Activated T-cell treated with anti-CD3 and anti-CD28 coated beads, Interleukin-2, amount 50 U/mL, for 72 hours (primary cell): ENCODE data around the gene AKAP5. TPM values are rescaled to one million over a fixed set of nuclear protein-coding genes. Genes with fewer than 3 reads are reported as not detected.
A peak's percentile ranks its signal among the peaks of the same experiment; 100 is the strongest.
"Not testable (repeated sequence)": the region's sequence is repeated elsewhere in the genome, so short reads cannot be mapped to it uniquely, and the experiment has no call there.

Source experiments
- ATAC-seq, 2 donors: fragments of 150-1000 bp; cut with Tn5 transposase; replicated peaks in 1 of 2; 2 replicates each; pipeline ENCODE4 v1.10.0; 2021; ENCODE audit warnings: moderate library complexity in 2 of 2, mild to moderate bottlenecking in 1 of 2
- DNase-seq, 2 donors: peaks; one replicate each; pipeline ENCODE4 v3.0.0; 2021 to 2022; ENCODE audit warnings: mixed read lengths in 1 of 2
- H3K27ac Mint-ChIP-seq: one replicate; pipeline ENCODE4 v1.8.0; 2022; ENCODE audit warnings: mild to moderate bottlenecking, moderate library complexity, mixed read lengths
- H3K27me3 Mint-ChIP-seq: one replicate; pipeline ENCODE4 v1.8.0; 2022; ENCODE audit warnings: low read depth, mixed read lengths
- H3K36me3 Mint-ChIP-seq, 2 donors: one replicate each; pipeline ENCODE4 v1.8.0; 2022; ENCODE audit warnings: mixed read lengths in 2 of 2, mild to moderate bottlenecking in 1 of 2; ENCODE audit not compliant: insufficient read depth in 2 of 2
- H3K4me1 Mint-ChIP-seq: one replicate; pipeline ENCODE4 v1.8.0; 2022; ENCODE audit warnings: low read depth, mixed read lengths
- H3K4me3 Mint-ChIP-seq, 2 donors: one replicate each; pipeline ENCODE4 v1.8.0; 2022; ENCODE audit warnings: mild to moderate bottlenecking in 2 of 2, mixed read lengths in 2 of 2, moderate library complexity in 2 of 2
- H3K9me3 Mint-ChIP-seq, 2 donors: one replicate each; pipeline ENCODE4 v1.8.0; 2022; ENCODE audit warnings: mixed read lengths in 2 of 2
- total RNA-seq, 2 donors: library from RNA; stranded (reverse); gene quantifications; one replicate each; pipeline ENCODE4 v1.2.3, GENCODE V29; 2022

AKAP5 gene
- total RNA-seq, 2 donors from 2014 or later, result 1.2 to 1.9 TPM

DNA sequence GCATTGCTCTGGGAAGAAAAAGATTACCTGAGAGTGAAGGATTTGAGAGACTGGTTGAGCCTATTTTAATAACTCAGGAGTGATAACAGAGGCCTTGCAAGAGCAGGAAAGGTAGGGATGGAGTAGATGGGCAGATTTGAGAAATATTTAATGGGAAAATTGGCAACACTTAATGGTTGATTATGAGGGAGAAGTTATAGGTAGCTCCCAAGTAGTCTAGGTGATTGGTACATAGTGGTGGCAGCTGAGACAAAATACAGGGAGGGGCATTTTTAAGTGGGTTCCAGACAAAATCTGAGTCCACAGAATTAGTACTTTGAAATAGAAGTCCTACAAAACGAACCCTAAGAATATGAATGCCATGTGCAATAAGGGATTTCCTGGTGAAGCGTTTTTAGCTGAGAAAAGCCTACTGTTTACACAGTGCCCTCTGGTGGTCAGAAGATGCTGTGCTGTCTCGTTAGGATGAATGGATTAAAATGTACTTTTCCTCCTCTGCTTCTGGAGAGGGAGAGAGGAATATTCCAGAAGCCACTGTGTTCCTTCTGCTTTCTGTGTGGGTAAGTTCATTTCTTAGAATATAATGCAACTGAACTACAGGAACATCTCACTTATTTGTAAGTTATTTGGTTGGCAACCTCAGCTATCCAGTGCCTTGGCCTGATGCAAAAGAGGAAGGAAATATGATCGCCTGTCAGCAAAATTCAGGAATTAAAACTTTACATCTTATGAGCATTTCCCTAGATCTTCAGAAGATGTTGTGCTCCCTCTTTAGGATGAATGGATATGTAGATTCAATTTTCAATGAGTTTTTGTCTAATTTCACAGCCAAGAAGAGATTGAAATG, 45.7 kb downstream of the AKAP5 start:
- Mint-ChIP-seq H3K27ac (peak overlapping the region; percentile 72), H3K36me3 (peaks cover 0 to 4% of the 10 kb centered on the region in 2 donors), H3K4me3 (peak overlapping the region; percentile 86 to 93), H3K4me1 (peaks cover 77% of the 10 kb centered on the region), H3K9me3 (no peaks in the 10 kb centered on the region), H3K27me3 (no peaks in the 10 kb centered on the region)
- ATAC-seq, result no peak
- DNase-seq, result peak; percentile 62 to 67

DNA sequence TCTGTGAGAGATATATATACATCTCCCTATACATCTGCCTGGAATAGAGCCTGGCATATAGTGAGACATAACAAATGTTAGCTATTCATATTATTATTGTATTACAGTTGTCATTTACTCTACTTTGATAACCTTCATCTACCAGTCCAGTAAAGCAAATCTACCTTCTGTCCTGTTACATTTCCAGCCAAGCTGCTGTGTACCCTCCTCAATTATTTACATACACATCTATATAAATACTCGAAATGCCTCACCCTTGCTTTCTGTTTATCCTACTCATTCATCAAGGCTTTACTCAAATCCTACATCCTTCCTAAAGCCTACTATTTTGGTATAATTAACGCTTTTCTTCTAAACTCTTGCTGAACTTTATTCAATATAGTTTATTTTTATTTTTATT, 48.0 kb downstream of the AKAP5 start:
- ATAC-seq (no peak), DNase-seq (no peak)
- Mint-ChIP-seq H3K27me3 (no peaks in the 10 kb centered on the region), H3K4me1 (peaks cover 72% of the 10 kb centered on the region), H3K27ac (no peak overlapping the region), H3K36me3 (peaks cover 0 to 2% of the 10 kb centered on the region in 2 donors), H3K4me3 (no peak overlapping the region), H3K9me3 (no peaks in the 10 kb centered on the region)

GRCh38 chr14:64515053-64515452, 49.8 kb downstream of the AKAP5 start:
- no peak for ATAC-seq
- H3K9me3 Mint-ChIP-seq, result no peaks in the 10 kb centered on the region
- H3K4me1 Mint-ChIP-seq, result peaks cover 58% of the 10 kb centered on the region
- H3K27ac Mint-ChIP-seq, result no peak overlapping the region
- H3K4me3 Mint-ChIP-seq, result no peak overlapping the region
- DNase-seq, result no peak
- H3K36me3 Mint-ChIP-seq, result peaks cover 0 to 2% of the 10 kb centered on the region in 2 donors
- H3K27me3 Mint-ChIP-seq, result no peaks in the 10 kb centered on the region

DNA sequence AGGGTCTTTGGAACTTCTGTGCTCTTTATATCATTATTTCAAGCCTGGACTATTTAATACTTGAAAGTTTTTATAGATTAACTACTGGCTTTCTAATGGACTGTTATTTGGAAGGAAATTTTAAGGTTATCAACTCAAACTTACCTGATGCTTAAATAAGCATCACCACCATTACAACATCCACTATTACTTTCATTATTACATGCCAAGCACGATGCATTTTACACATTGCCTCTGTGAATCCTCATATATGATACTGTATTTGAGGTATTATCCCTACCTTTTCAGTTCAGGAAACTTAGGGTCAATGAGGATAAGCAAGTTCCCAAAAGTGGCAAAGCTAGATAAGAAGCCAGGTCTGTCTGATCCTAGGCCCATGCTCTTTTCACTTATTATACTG, 51.7 kb downstream of the AKAP5 start:
- DNase-seq, result no peak
- H3K27ac Mint-ChIP-seq, result peak overlapping the region; percentile 89
- peaks cover 0 to 2% of the 10 kb centered on the region in 2 donors for H3K36me3 Mint-ChIP-seq
- ATAC-seq, result no peak
- H3K4me1 Mint-ChIP-seq, result peaks cover 42% of the 10 kb centered on the region
- peak overlapping the region in 1 of 2 donors; percentile 65 for H3K4me3 Mint-ChIP-seq
- no peaks in the 10 kb centered on the region for H3K27me3 Mint-ChIP-seq
- H3K9me3 Mint-ChIP-seq, result no peaks in the 10 kb centered on the region

DNA sequence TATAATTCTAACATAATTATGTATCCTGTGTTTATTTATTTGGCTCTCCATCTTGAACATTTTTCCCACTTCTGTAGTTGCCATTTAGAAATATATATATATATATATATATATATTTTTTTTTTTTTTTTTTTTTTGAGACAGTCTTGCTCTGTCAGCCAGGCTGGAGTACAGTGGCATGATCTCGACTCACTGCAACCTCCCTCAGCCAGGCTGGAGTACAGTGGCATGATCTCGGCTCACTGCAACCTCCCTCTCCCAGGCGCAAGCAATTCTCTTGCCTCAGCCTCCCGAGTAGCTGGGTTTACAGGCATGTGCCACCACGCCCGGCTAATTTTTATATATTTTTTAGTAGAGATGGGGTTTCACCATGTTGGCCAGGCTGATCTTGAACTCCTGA, 52.4 kb downstream of the AKAP5 start:
- not testable (repeated sequence) for DNase-seq, H3K36me3 Mint-ChIP-seq, H3K27me3 Mint-ChIP-seq, H3K9me3 Mint-ChIP-seq, ATAC-seq, H3K4me3 Mint-ChIP-seq
- Mint-ChIP-seq H3K4me1 (peaks cover 35% of the 10 kb centered on the region), H3K27ac (peak overlapping the region; percentile 77)

- no peak for ATAC-seq
- DNase-seq, result no peak
- Mint-ChIP-seq H3K36me3 (peaks cover 0 to 2% of the 10 kb centered on the region in 2 donors), H3K27ac (peak overlapping the region; percentile 46), H3K9me3 (no peaks in the 10 kb centered on the region), H3K27me3 (no peaks in the 10 kb centered on the region), H3K4me1 (peaks cover 34% of the 10 kb centered on the region), H3K4me3 (no peak overlapping the region)
Measured at GRCh38 chr14:64518229-64518628, 52.9 kb downstream of the AKAP5 start.

DNA sequence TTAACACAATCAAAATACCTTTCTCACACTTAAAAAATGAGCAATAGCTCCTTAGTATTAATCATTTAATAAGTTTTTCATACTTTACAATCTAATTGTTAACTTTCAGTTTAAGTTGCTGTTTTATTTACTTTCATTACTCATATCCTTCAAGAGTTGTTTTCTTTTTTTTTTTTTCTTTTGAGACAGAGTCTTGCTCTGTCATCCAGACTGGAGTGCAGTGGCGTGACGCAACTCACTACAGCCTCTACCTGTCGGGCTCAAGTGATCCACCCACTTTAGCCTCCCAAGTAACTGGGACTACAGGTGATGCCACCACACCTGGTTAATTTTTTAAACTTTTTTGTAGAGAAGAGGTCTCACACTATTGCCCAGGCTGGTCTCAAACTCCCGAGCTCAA, 55.4 kb downstream of the AKAP5 start:
- DNase-seq (no peak), ATAC-seq (no peak)
- no peaks in the 10 kb centered on the region for H3K9me3 Mint-ChIP-seq
- H3K36me3 Mint-ChIP-seq, result peaks cover 0 to 2% of the 10 kb centered on the region in 2 donors
- no peaks in the 10 kb centered on the region for H3K27me3 Mint-ChIP-seq
- peaks cover 21% of the 10 kb centered on the region for H3K4me1 Mint-ChIP-seq
- H3K4me3 Mint-ChIP-seq, result no peak overlapping the region
- H3K27ac Mint-ChIP-seq, result no peak overlapping the region

GRCh38 chr14:64522591-64523355, 57.5 kb downstream of the AKAP5 start:
- H3K4me3 Mint-ChIP-seq, result no peak overlapping the region
- no peaks in the 10 kb centered on the region for H3K27me3 Mint-ChIP-seq
- DNase-seq (no peak), ATAC-seq (peak in 1 of 2 donors; percentile 26)
- peaks cover 6 to 9% of the 10 kb centered on the region in 2 donors for H3K36me3 Mint-ChIP-seq
- H3K27ac Mint-ChIP-seq, result no peak overlapping the region
- H3K4me1 Mint-ChIP-seq, result peaks cover 8% of the 10 kb centered on the region
- H3K9me3 Mint-ChIP-seq, result no peaks in the 10 kb centered on the region

Other genes with a start within 250 kb of the AKAP5 start
- gene ESR2, start 171.1 kb upstream of the AKAP5 start, total RNA-seq, result 1 to 10 TPM in 1 of 2 donors, under 1 TPM in 1; 0.23 to 1.0 TPM
- 100 to 1,000 TPM; 123 to 164 TPM for gene MTHFD1, start 77.1 kb upstream of the AKAP5 start, total RNA-seq
- 10 to 100 TPM; 30.4 to 31.3 TPM for gene ZBTB25, start 38.3 kb downstream of the AKAP5 start, total RNA-seq
- gene ZBTB1, start 39.3 kb downstream of the AKAP5 start, total RNA-seq, result 10 to 100 TPM; 46.9 to 49.5 TPM
- gene HSPA2, start 75.2 kb downstream of the AKAP5 start, total RNA-seq, result 1 to 10 TPM; 5.5 to 7.7 TPM
- gene PPP1R36, start 84.5 kb downstream of the AKAP5 start, total RNA-seq, result under 1 TPM in 1 of 2 donors, not detected in 1; 0.16 TPM
- gene PLEKHG3, start 238.9 kb downstream of the AKAP5 start, total RNA-seq, result 1 to 10 TPM; 2.4 to 8.8 TPM